Measurements from ENCODE around the gene SCNN1B. TPM values are rescaled to one million over a fixed set of nuclear protein-coding genes. Genes with fewer than 3 reads are reported as not detected.
A peak's percentile ranks its signal among the peaks of the same experiment; 100 is the strongest.

SCNN1B gene
- total RNA-seq, 1 experiment from 2014 or later = not detected

DNA sequence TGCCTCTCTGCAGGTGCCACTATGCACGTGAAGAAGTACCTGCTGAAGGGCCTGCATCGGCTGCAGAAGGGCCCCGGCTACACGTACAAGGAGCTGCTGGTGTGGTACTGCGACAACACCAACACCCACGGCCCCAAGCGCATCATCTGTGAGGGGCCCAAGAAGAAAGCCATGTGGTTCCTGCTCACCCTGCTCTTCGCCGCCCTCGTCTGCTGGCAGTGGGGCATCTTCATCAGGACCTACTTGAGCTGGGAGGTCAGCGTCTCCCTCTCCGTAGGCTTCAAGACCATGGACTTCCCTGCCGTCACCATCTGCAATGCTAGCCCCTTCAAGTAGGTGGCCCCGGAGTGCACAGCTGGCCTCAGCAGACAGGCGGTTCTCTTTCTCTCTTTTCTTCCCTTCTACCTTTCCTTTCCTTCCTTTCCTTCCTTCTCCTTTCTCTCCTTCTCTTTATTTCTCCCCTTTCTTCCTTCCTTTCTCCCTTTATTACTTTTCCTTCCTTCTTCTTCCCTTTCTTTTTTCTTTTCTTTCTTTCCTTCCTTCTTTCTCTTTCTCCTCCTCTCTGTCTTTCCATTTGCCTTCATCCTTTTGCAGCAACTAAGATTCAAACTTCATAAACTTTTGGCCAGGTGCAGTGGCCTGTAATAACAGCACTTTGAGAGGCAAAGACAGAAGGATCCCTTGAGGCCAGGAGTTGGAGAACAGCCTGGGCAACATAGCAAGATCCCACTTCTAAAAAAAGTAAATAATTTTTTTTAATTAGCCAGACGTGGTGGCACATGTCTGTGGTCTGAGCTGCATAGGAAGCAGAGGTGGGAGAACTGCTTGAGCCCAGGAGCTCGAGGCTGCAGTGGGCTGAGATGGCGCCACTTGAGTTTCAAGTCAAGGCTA is 46.7 kb downstream of the SCNN1B start:
- H3K9me3 Mint-ChIP-seq (ENCODE audit: unreplicated experiment) = peaks cover 10% of the 10 kb centered on the region
- no peaks in the 10 kb centered on the region for H3K36me3 ChIP-seq (ENCODE audit: control insufficient read depth, insufficient read depth, low read length)
- DNase-seq = peak in 1 of 2 experiments; percentile 17
- no peak overlapping the region for H3K27ac Mint-ChIP-seq (ENCODE audit: unreplicated experiment)
- peaks cover 3% of the 10 kb centered on the region for H3K27me3 Mint-ChIP-seq (ENCODE audit: insufficient read depth, unreplicated experiment)
- H3K4me3 ChIP-seq (ENCODE audit: low read depth, low read length) = no peak overlapping the region
- POLR2A ChIA-PET = no interaction called here
- no peaks in the 10 kb centered on the region for H3K4me1 Mint-ChIP-seq (ENCODE audit: low read depth, unreplicated experiment)
- no peaks in the 10 kb centered on the region for H3K36me3 Mint-ChIP-seq (ENCODE audit: insufficient read depth, unreplicated experiment)
- CTCF ChIA-PET = no interaction called here
- no TSS peak for BruUV-seq (replicated peaks)
- H3K4me3 Mint-ChIP-seq (ENCODE audit: unreplicated experiment) = no peak overlapping the region
- TF ChIP-seq, protein P1, sequence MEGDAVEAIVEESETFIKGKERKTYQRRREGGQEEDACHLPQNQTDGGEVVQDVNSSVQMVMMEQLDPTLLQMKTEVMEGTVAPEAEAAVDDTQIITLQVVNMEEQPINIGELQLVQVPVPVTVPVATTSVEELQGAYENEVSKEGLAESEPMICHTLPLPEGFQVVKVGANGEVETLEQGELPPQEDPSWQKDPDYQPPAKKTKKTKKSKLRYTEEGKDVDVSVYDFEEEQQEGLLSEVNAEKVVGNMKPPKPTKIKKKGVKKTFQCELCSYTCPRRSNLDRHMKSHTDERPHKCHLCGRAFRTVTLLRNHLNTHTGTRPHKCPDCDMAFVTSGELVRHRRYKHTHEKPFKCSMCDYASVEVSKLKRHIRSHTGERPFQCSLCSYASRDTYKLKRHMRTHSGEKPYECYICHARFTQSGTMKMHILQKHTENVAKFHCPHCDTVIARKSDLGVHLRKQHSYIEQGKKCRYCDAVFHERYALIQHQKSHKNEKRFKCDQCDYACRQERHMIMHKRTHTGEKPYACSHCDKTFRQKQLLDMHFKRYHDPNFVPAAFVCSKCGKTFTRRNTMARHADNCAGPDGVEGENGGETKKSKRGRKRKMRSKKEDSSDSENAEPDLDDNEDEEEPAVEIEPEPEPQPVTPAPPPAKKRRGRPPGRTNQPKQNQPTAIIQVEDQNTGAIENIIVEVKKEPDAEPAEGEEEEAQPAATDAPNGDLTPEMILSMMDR (IDR thresholded peaks at IDR 0.05; ENCODE audit: insufficient read depth in 1 of 2, low read depth in 1 of 2, low read length in 1 of 2, severe bottlenecking in 1 of 2, unreplicated experiment in 1 of 2) = peak in 1 of 2 experiments; percentile 33
- H3K4me1 ChIP-seq = no peaks in the 10 kb centered on the region
- intact Hi-C loops (cut with micrococcal nuclease; ENCODE audit: unreplicated experiment) = loop anchor here (10.0 kb wide), 1 partner anchor 86 kb away; no protein-coding TSS in a partner anchor
- no peaks in the 10 kb centered on the region for H3K27me3 ChIP-seq (replicated peaks; ENCODE audit: control insufficient read depth, insufficient read depth, low read length)
- H3K9me3 ChIP-seq = no peaks in the 10 kb centered on the region

DNA sequence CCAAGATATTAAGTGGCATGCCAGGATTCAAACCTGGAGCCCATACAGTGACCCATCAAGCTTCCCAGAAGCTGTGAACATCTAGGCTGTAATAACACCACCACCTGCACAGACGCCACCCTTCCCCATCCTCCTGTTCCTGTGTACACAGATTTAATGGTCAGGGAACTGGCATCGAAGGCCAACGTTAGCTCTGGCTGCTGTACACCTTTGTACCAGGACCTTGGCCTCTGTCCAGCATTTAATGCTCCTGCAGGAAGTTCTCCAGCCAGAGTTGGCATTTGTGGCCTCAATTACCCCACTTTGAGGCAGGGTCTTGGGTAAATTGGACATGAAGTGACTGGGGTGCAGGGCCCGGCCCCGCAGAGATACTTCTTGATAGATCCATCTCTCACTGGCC is 49.3 kb downstream of the SCNN1B start:
- Mint-ChIP-seq H3K36me3 (ENCODE audit: insufficient read depth, unreplicated experiment) (no peaks in the 10 kb centered on the region), H3K9me3 (ENCODE audit: unreplicated experiment) (peaks cover 10% of the 10 kb centered on the region), H3K27ac (ENCODE audit: unreplicated experiment) (no peak overlapping the region), H3K27me3 (ENCODE audit: insufficient read depth, unreplicated experiment) (no peaks in the 10 kb centered on the region), H3K4me3 (ENCODE audit: unreplicated experiment) (no peak overlapping the region), H3K4me1 (ENCODE audit: low read depth, unreplicated experiment) (no peaks in the 10 kb centered on the region)
- POLR2A ChIA-PET = no interaction called here
- CTCF ChIA-PET = no interaction called here
- Histone ChIP-seq H3K4me1 (no peaks in the 10 kb centered on the region), H3K36me3 (ENCODE audit: control insufficient read depth, insufficient read depth, low read length) (no peaks in the 10 kb centered on the region), H3K4me3 (ENCODE audit: low read depth, low read length) (no peak overlapping the region), H3K27me3 (replicated peaks; ENCODE audit: control insufficient read depth, insufficient read depth, low read length) (no peaks in the 10 kb centered on the region), H3K9me3 (no peaks in the 10 kb centered on the region)
- TF ChIP-seq, protein P1 (IDR thresholded peaks at IDR 0.05; ENCODE audit: insufficient read depth in 1 of 2, low read depth in 1 of 2, low read length in 1 of 2, severe bottlenecking in 1 of 2, unreplicated experiment in 1 of 2) = no peak
- no peak for DNase-seq
- intact Hi-C loops (cut with micrococcal nuclease; ENCODE audit: unreplicated experiment) = no loop called here
- no TSS peak for BruUV-seq (replicated peaks)

DNA sequence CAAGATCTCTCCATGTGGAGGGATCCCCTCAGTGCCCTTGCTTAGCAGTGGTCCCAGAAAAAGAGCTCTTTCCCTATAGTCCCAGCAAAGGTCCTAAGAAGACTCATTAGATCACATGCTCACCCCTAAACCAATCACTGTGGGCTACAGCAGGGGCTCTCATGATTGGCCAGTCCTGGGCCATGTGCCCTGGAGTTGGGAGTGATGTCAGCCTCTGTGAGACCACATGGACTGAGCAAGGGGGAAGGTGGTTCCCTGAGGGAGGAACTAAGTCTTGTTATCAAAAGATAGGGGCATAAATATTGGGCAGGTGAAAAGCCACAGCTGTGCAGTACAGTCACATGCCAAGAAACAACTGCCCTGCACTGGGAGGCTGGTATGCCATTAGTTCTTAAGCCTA is 51.3 kb downstream of the SCNN1B start:
- H3K36me3 Mint-ChIP-seq (ENCODE audit: insufficient read depth, unreplicated experiment) = no peaks in the 10 kb centered on the region
- no peak for DNase-seq
- H3K9me3 Mint-ChIP-seq (ENCODE audit: unreplicated experiment) = peaks cover 10% of the 10 kb centered on the region
- H3K4me3 ChIP-seq (ENCODE audit: low read depth, low read length) = no peak overlapping the region
- no peaks in the 10 kb centered on the region for H3K27me3 ChIP-seq (replicated peaks; ENCODE audit: control insufficient read depth, insufficient read depth, low read length)
- no peaks in the 10 kb centered on the region for H3K27me3 Mint-ChIP-seq (ENCODE audit: insufficient read depth, unreplicated experiment)
- no peaks in the 10 kb centered on the region for H3K4me1 ChIP-seq
- BruUV-seq (replicated peaks) = no TSS peak
- no peak overlapping the region for H3K27ac Mint-ChIP-seq (ENCODE audit: unreplicated experiment)
- H3K36me3 ChIP-seq (ENCODE audit: control insufficient read depth, insufficient read depth, low read length) = no peaks in the 10 kb centered on the region
- no peaks in the 10 kb centered on the region for H3K4me1 Mint-ChIP-seq (ENCODE audit: low read depth, unreplicated experiment)
- H3K4me3 Mint-ChIP-seq (ENCODE audit: unreplicated experiment) = no peak overlapping the region
- POLR2A ChIA-PET = no interaction called here
- no peaks in the 10 kb centered on the region for H3K9me3 ChIP-seq
- TF ChIP-seq, protein P1 (IDR thresholded peaks at IDR 0.05; ENCODE audit: insufficient read depth in 1 of 2, low read depth in 1 of 2, low read length in 1 of 2, severe bottlenecking in 1 of 2, unreplicated experiment in 1 of 2) = no peak
- CTCF ChIA-PET = no interaction called here
- intact Hi-C loops (cut with micrococcal nuclease; ENCODE audit: unreplicated experiment) = no loop called here
